ENCODE data around the gene MVB12A.

The MVB12A gene

GRCh38 chr19:17473041-17473440 lies 53.2 kb downstream of the MVB12A start:
- no peak for DNase-seq (ENCODE audit: low read depth)
